Pancreas (tissue), 10 donors: ENCODE results near the gene MRPL58. TPM values are rescaled to one million over a fixed set of nuclear protein-coding genes. Genes with fewer than 3 reads are reported as not detected.
A peak's percentile ranks its signal among the peaks of the same experiment; 100 is the strongest.
"Not testable (repeated sequence)": the region's sequence is repeated elsewhere in the genome, so short reads cannot be mapped to it uniquely, and the experiment has no call there.

Experiments used
- ATAC-seq, 4 donors: fragments of 200-7000 bp; cut with Tn5 transposase; one replicate each; pipeline versions ENCODE4 v1.8.0 to v1.9.1; 2020; ENCODE audit warnings: mild to moderate bottlenecking in 4 of 4, moderate library complexity in 4 of 4
- DNase-seq, 6 donors: peaks; one replicate each; pipeline ENCODE4 v3.0.0-alpha.2; 2020
- FAIRE-seq: peaks from 2 replicates; lab custom pipeline; 2012; peaks lifted over from hg19 to GRCh38; lab: Jason Lieb, UNC
- H3K27ac ChIP-seq, 4 donors: fragments of 200-600 bp; sonication (generic); 1 replicate in 3 of 4; 2 replicates in 1 of 4; pipeline versions ENCODE4 v1.5.0 to v1.8.0; 2020
- H3K27me3 ChIP-seq, 4 donors: fragments of 200-600 bp; one replicate each; pipeline ENCODE4 v1.8.0; 2021
- H3K36me3 ChIP-seq, 3 donors: fragments of 200-600 bp; sonication (generic) in 1 of 3; one replicate each; pipeline versions ENCODE4 v1.5.0 to v1.8.0; 2020 to 2021
- H3K4me1 ChIP-seq, 3 donors: fragments of 200-600 bp; one replicate each; pipeline ENCODE4 v1.8.0; 2021
- H3K4me3 ChIP-seq, 4 donors: fragments of 200-600 bp; sonication (generic) in 2 of 4; one replicate each; pipeline versions ENCODE4 v1.5.0 to v1.8.0; 2020 to 2021
- H3K9me3 ChIP-seq, 4 donors: fragments of 200-600 bp; one replicate each; pipeline ENCODE4 v1.8.0; 2021
- CTCF ChIP-seq, 4 donors: fragments of 200-600 bp; sonication (generic) in 3 of 4; IDR thresholded peaks; one replicate each; pipeline versions ENCODE4 v1.5.0 to v1.8.0; 2021; ENCODE audit warnings: antibody characterized with exemption in 4 of 4
- WGBS, 2 donors: extraction: QIAGEN DNeasy Blood & Tissue Kit; methylation state at CpG; one replicate each; pipeline ENCODE4 v1.1.7; 2013; 5-methylcytosine and 5-hydroxymethylcytosine counted together
- intact Hi-C, 3 donors: fragments of 100-400 bp; cut with DNase I; formaldehyde crosslinking; loops; one replicate each; pipeline versions ENCODE4 v1.11.1 to v1.14.2; 2022
- polyA plus RNA-seq, 2 donors: library from polyadenylated mRNA; stranded (reverse); fragments of 200-250 nt; gene quantifications; one replicate each; pipeline ENCODE4 v1.2.3, GENCODE V29; 2013
- total RNA-seq, 6 donors: library from RNA; stranded (reverse); fragmentation: NEBNext Ultra II Directional in 4 of 6; extraction: Animal tissue kit (Norgen Biotek cat#: 25700) in 4 of 6; gene quantifications; one replicate each; pipeline versions ENCODE4 v1.2.1 to v1.2.4, GENCODE V29; 2021 to 2023
- donor health status: healthy with polysubstance abuse.
- donor health status: DM: no; HTN: no; CAD: no; lungs with moderate emphysema.
- donor health status: DM: no; HTN: no; CAD: no.
- donor health status: control.
- donor health status: control.
- donor health status: Bipolar disorder and iron deficiency.
- donor health status: DM: yes; HTN: yes; CAD: no.
- donor health status: DM: no; HTN: no; CAD: no.
- donor health status: DM: no; HTN: no; CAD: no.
- donor health status: DM: yes; HTN: yes; CAD: no.

The MRPL58 gene
- total and polyA plus RNA-seq, 8 donors = 11.7 to 23.6 (median 16.0) TPM

DNA sequence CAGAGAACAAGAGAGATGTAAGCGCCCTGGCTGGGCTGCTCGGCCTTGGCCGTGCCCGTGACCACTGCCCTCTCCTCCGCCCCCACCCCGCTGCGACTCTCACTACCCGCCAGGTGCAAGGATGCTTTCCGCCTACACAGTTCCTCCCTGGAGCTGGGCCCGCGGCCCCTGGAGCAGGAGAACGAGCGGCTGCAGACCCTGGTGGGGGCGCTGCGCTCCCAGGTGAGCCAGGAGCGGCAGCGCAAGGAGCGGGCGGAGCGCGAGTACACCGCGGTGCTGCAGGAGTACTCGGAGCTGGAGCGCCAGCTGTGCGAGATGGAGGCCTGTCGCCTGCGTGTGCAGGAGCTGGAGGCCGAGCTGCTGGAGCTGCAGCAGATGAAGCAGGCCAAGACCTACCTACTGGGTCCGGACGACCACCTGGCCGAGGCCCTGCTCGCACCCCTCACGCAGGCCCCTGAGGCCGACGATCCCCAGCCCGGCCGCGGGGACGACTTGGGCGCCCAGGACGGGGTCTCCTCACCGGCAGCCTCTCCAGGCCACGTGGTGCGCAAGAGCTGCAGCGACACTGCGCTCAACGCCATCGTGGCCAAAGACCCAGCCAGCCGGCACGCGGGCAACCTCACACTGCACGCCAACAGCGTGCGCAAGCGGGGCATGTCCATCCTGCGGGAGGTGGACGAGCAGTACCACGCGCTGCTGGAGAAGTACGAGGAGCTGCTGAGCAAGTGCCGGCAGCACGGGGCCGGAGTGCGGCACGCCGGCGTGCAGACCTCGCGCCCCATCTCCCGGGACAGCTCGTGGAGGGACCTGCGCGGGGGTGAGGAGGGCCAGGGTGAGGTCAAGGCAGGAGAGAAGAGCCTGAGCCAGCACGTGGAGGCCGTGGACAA, 9.2 kb upstream of the MRPL58 start:
- Histone ChIP-seq H3K36me3 (peaks cover 0 to 8% (median 0%) of the 10 kb centered on the region in 3 donors), H3K9me3 (no peaks in the 10 kb centered on the region), H3K27me3 (no peaks in the 10 kb centered on the region), H3K4me3 (no peak overlapping the region), H3K4me1 (no peaks in the 10 kb centered on the region), H3K27ac (no peak overlapping the region)
- ATAC-seq = no peak
- FAIRE-seq = no peak
- intact Hi-C loops = no loop called here
- 86 to 89% methylated on average over 73 to 76 of the region's 76 CpGs for WGBS, 2 donors
- TF ChIP-seq CTCF (IDR thresholded peaks at IDR 0.05) = no peak
- no peak for DNase-seq

DNA sequence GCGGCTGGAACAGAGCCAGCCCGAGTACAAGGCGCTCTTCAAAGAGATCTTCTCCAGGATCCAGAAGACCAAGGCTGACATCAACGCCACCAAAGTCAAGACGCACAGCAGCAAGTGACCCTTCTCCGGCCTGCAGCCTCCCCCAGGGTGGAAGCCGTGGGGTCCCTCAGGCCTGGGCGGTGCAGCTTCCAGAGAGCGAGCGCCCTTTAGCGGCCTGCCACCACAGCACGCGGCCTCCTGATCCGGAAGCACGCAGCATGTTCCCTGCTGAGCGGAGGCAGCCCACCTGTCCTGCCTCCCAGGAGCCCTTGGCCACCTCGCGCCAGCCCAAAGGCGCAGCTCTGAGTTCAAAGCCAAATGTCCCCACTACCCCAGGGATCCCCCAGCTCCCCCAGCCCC, 8.5 kb upstream of the MRPL58 start:
- Histone ChIP-seq H3K4me1 (no peaks in the 10 kb centered on the region), H3K27ac (no peak overlapping the region), H3K27me3 (no peaks in the 10 kb centered on the region), H3K4me3 (no peak overlapping the region), H3K9me3 (no peaks in the 10 kb centered on the region), H3K36me3 (peaks cover 0 to 8% (median 0%) of the 10 kb centered on the region in 3 donors)
- intact Hi-C loops = no loop called here
- FAIRE-seq = no peak
- ATAC-seq = peak in 1 of 4 donors; percentile 18
- 90 to 91% methylated on average over 18 to 19 of the region's 19 CpGs for WGBS, 2 donors
- no peak for TF ChIP-seq CTCF (IDR thresholded peaks at IDR 0.05)
- no peak for DNase-seq

- H3K9me3 ChIP-seq = no peaks in the 10 kb centered on the region
- peaks cover 0 to 8% (median 0%) of the 10 kb centered on the region in 3 donors for H3K36me3 ChIP-seq
- no peak for FAIRE-seq
- no peak for ATAC-seq
- WGBS, 2 donors = 93% methylated on average over 3 of the region's 3 CpGs
- H3K27ac ChIP-seq = no peak overlapping the region
- TF ChIP-seq CTCF (IDR thresholded peaks at IDR 0.05) = no peak
- no peaks in the 10 kb centered on the region for H3K4me1 ChIP-seq
- no peaks in the 10 kb centered on the region for H3K27me3 ChIP-seq
- no peak for DNase-seq
- H3K4me3 ChIP-seq = no peak overlapping the region
- intact Hi-C loops = no loop called here
Observed at GRCh38 chr17:75004371-75004770, 8.1 kb upstream of the MRPL58 start.

GRCh38 chr17:75005291-75005690, 7.2 kb upstream of the MRPL58 start:
- peaks cover 0 to 8% (median 0%) of the 10 kb centered on the region in 3 donors for H3K36me3 ChIP-seq
- ATAC-seq (no peak), DNase-seq (no peak), FAIRE-seq (no peak)
- H3K9me3 ChIP-seq = no peaks in the 10 kb centered on the region
- H3K4me1 ChIP-seq = no peaks in the 10 kb centered on the region
- no peaks in the 10 kb centered on the region for H3K27me3 ChIP-seq
- WGBS, 2 donors = 79 to 81% methylated on average over 8 of the region's 8 CpGs
- no peak overlapping the region for H3K4me3 ChIP-seq
- intact Hi-C loops = no loop called here
- TF ChIP-seq CTCF (IDR thresholded peaks at IDR 0.05) = no peak
- no peak overlapping the region for H3K27ac ChIP-seq

DNA sequence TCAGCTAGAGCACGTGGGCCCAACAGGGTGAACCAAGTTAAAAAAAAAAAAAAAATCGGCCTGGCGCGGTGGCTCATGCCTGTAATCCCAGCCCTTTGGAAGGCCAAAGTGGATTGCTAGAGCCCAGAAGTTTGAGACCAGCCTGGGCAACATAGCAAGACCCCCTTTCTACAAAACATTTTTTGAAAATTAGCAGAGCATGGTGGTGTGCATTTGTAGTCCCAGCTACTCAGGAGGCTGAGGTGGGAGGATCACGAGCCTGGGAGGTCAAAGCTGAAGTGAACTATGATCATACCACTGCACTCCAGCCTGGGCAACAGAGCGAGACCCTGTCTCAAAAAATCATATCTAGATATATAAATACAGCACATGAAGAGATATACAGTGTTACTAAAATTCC, 6.4 kb upstream of the MRPL58 start:
- H3K9me3 ChIP-seq, ATAC-seq, intact Hi-C loops, FAIRE-seq, H3K4me3 ChIP-seq, H3K36me3 ChIP-seq, DNase-seq, H3K27me3 ChIP-seq, H3K4me1 ChIP-seq, H3K27ac ChIP-seq: not testable (repeated sequence)
- WGBS, 2 donors = 83 to 89% methylated on average over 6 of the region's 6 CpGs
